H1 (cell line): ENCODE results near the gene DIPK1C. TPM values are rescaled to one million over a fixed set of nuclear protein-coding genes. Genes with fewer than 3 reads are reported as not detected.
A peak's percentile ranks its signal among the peaks of the same experiment; 100 is the strongest.

ENCODE experiments used
- CTCF ChIA-PET: fragments of 300-600 bp; sonication (Branson Sonifier 250); formaldehyde crosslinking; loops from one replicate; lab custom pipeline; 2021; ENCODE audit not compliant: partially characterized antibody; lab: Charles Lee
- POLR2A ChIA-PET: fragments of 300-600 bp; sonication (Branson Sonifier 250); formaldehyde crosslinking; loops from one replicate; lab custom pipeline; 2021; ENCODE audit warnings: inconsistent platforms; ENCODE audit not compliant: partially characterized antibody; lab: Charles Lee
- DNase-seq, 2 experiments: peaks; one replicate each; pipeline versions ENCODE4 v3.0.0 to v3.0.0-alpha.2; 2010 to 2022; ENCODE audit warnings: low spot score in 2 of 2, low read depth in 1 of 2, mixed read lengths in 1 of 2
- FAIRE-seq: peaks from 2 replicates; lab custom pipeline; 2011; peaks lifted over from hg19 to GRCh38; lab: Jason Lieb, UNC
- H2AFZ ChIP-seq: 2 replicates; pipeline ENCODE4 v1.8.1; 2012; ENCODE audit warnings: low read length, inconsistent platforms
- H2AK5ac ChIP-seq: 2 replicates; pipeline ENCODE4 v1.6.1; 2013; ENCODE audit warnings: low read depth, low read length
- H2BK120ac ChIP-seq: replicated peaks from 2 replicates; pipeline ENCODE3; 2013; ENCODE audit warnings: low read depth, low read length, inconsistent platforms
- H2BK12ac ChIP-seq: 2 replicates; pipeline ENCODE4 v1.6.1; 2013; ENCODE audit warnings: low read depth, low read length
- H2BK15ac ChIP-seq: 2 replicates; pipeline ENCODE4 v1.6.1; 2013; ENCODE audit warnings: low read length
- H2BK20ac ChIP-seq: 2 replicates; pipeline ENCODE4 v1.6.1; 2013; ENCODE audit warnings: low read length
- H2BK5ac ChIP-seq: 2 replicates; pipeline ENCODE4 v1.6.1; 2013; ENCODE audit warnings: low read depth, low read length
- H3K14ac ChIP-seq: 2 replicates; pipeline ENCODE4 v1.6.1; 2013; ENCODE audit warnings: inconsistent platforms; ENCODE audit not compliant: insufficient read length
- H3K18ac ChIP-seq: 2 replicates; pipeline ENCODE4 v1.6.1; 2013; ENCODE audit warnings: low read length; ENCODE audit errors: extremely low read depth
- H3K23ac ChIP-seq: 2 replicates; pipeline ENCODE4 v1.6.1; 2013; ENCODE audit warnings: inconsistent platforms; ENCODE audit not compliant: insufficient read length
- H3K23me2 ChIP-seq: 2 replicates; pipeline ENCODE4 v1.6.1; 2013; ENCODE audit warnings: low read depth, low read length
- H3K27ac ChIP-seq: 2 replicates; pipeline ENCODE4 v1.6.1; 2011; ENCODE audit warnings: low read depth, low read length, inconsistent platforms
- H3K27me3 ChIP-seq, 4 experiments: replicated peaks in 1 of 4; 1 replicate in 1 of 4; 2 replicates in 3 of 4; pipeline versions ENCODE4 v1.6.1 to v1.8.1; 2011 to 2013; ENCODE audit warnings: low read length in 3 of 4, mild to moderate bottlenecking in 3 of 4, inconsistent platforms in 2 of 4, mixed read lengths in 2 of 4, moderate library complexity in 1 of 4; ENCODE audit not compliant: control insufficient read depth in 3 of 4, insufficient read depth in 3 of 4; ENCODE audit errors: extremely low read depth in 1 of 4
- H3K36me3 ChIP-seq, 4 experiments: 2 replicates each; pipeline versions ENCODE4 v1.6.1 to v1.8.1; 2011 to 2013; ENCODE audit warnings: mild to moderate bottlenecking in 4 of 4, low read length in 3 of 4, moderate library complexity in 2 of 4, control low read depth in 1 of 4, inconsistent platforms in 1 of 4; ENCODE audit not compliant: insufficient read depth in 4 of 4, control insufficient read depth in 2 of 4
- H3K4ac ChIP-seq: replicated peaks from 2 replicates; pipeline ENCODE3; 2013; ENCODE audit warnings: low read length, low read depth, mixed read lengths, inconsistent platforms; ENCODE audit not compliant: insufficient read length
- H3K4me1 ChIP-seq, 4 experiments: replicated peaks in 1 of 4; 1 replicate in 1 of 4; 2 replicates in 3 of 4; pipeline versions ENCODE4 v1.6.1 to v1.8.1; 2011 to 2013; ENCODE audit warnings: low read length in 3 of 4, inconsistent platforms in 2 of 4, mixed read lengths in 1 of 4; ENCODE audit not compliant: insufficient read depth in 4 of 4, control insufficient read depth in 3 of 4
- H3K4me2 ChIP-seq, 2 experiments: 2 replicates each; pipeline versions ENCODE4 v1.6.1 to v1.8.1; 2011 to 2013; ENCODE audit warnings: low read depth in 2 of 2, low read length in 2 of 2, control low read depth in 1 of 2, inconsistent platforms in 1 of 2, mild to moderate bottlenecking in 1 of 2; ENCODE audit not compliant: insufficient read depth in 1 of 2
- H3K4me3 ChIP-seq, 4 experiments: fragments of 200-600, 300-600 bp in 1 of 4; sonication (generic), shearing (Covaris generic), sonication (Bioruptor Twin) in 1 of 4; 2 replicates each; pipeline versions ENCODE4 v1.5.1 to v1.8.1; 2011 to 2016; ENCODE audit warnings: low read length in 4 of 4, low read depth in 3 of 4, control low read depth in 2 of 4, inconsistent platforms in 2 of 4, mild to moderate bottlenecking in 2 of 4, mixed read lengths in 1 of 4, moderate library complexity in 1 of 4; ENCODE audit not compliant: insufficient read depth in 2 of 4; ENCODE audit errors: extremely low read depth in 1 of 4
- H3K56ac ChIP-seq: replicated peaks from 2 replicates; pipeline ENCODE3; 2013; ENCODE audit warnings: low read depth, mild to moderate bottlenecking, mixed read lengths, low read length, inconsistent platforms; ENCODE audit not compliant: insufficient read length
- H3K79me1 ChIP-seq: 2 replicates; pipeline ENCODE4 v1.6.1; 2013; ENCODE audit warnings: low read depth, low read length, control low read depth
- H3K79me2 ChIP-seq, 2 experiments: 2 replicates each; pipeline versions ENCODE4 v1.6.1 to v1.8.1; 2012 to 2013; ENCODE audit warnings: low read length in 2 of 2, mild to moderate bottlenecking in 2 of 2, inconsistent platforms in 1 of 2; ENCODE audit not compliant: insufficient read depth in 2 of 2, control insufficient read depth in 1 of 2
- H3K9ac ChIP-seq, 4 experiments: replicated peaks in 1 of 4; 1 replicate in 1 of 4; 2 replicates in 3 of 4; pipeline versions ENCODE4 v1.6.1 to v1.8.1; 2011 to 2013; ENCODE audit warnings: low read depth in 3 of 4, low read length in 3 of 4, control low read depth in 2 of 4, mild to moderate bottlenecking in 2 of 4, moderate library complexity in 2 of 4, inconsistent platforms in 1 of 4; ENCODE audit errors: extremely low read depth in 1 of 4
- H3K9me3 ChIP-seq, 2 experiments: 2 replicates each; pipeline versions ENCODE4 v1.6.1 to v1.8.1; 2012 to 2013; ENCODE audit warnings: mild to moderate bottlenecking in 2 of 2, moderate library complexity in 2 of 2, control low read depth in 1 of 2, inconsistent platforms in 1 of 2, low read depth in 1 of 2, low read length in 1 of 2, mixed read lengths in 1 of 2; ENCODE audit not compliant: insufficient read depth in 2 of 2
- H4K20me1 ChIP-seq, 2 experiments: replicated peaks in 1 of 2; 2 replicates each; pipeline versions ENCODE3 to v1.8.1; 2011 to 2013; ENCODE audit warnings: inconsistent platforms in 2 of 2, low read length in 2 of 2, mild to moderate bottlenecking in 1 of 2; ENCODE audit not compliant: insufficient read depth in 2 of 2, control insufficient read depth in 1 of 2
- H4K5ac ChIP-seq: 2 replicates; pipeline ENCODE4 v1.6.1; 2013; ENCODE audit warnings: low read length, low read depth, mixed read lengths, inconsistent platforms; ENCODE audit not compliant: insufficient read length
- H4K8ac ChIP-seq: 2 replicates; pipeline ENCODE4 v1.8.0; 2013; ENCODE audit warnings: mild to moderate bottlenecking, moderate library complexity, low read length, inconsistent platforms; ENCODE audit not compliant: insufficient read depth; ENCODE audit errors: extremely low read depth
- H4K91ac ChIP-seq: replicated peaks from 2 replicates; pipeline ENCODE3; 2013; ENCODE audit warnings: low read length, mixed read lengths, inconsistent platforms; ENCODE audit not compliant: insufficient read length
- ATF3 ChIP-seq: IDR thresholded peaks from 2 replicates; pipeline ENCODE4 v1.6.1; 2011; ENCODE audit warnings: low read depth, mild to moderate bottlenecking, low read length; ENCODE audit not compliant: insufficient read depth
- BRCA1 ChIP-seq: IDR thresholded peaks from 2 replicates; pipeline ENCODE4 v1.6.1; 2012; ENCODE audit warnings: low read depth, low read length, improper control_type of control experiment
- CHD1 ChIP-seq: IDR thresholded peaks from 2 replicates; pipeline ENCODE4 v1.6.1; 2012; ENCODE audit warnings: low read depth, low read length, improper control_type of control experiment
- CHD2 ChIP-seq: IDR thresholded peaks from 2 replicates; pipeline ENCODE4 v1.6.1; 2012; ENCODE audit warnings: low read length, improper control_type of control experiment
- JUN ChIP-seq: IDR thresholded peaks from 2 replicates; pipeline ENCODE4 v1.6.1; 2011; ENCODE audit warnings: low read depth, mild to moderate bottlenecking, improper control_type of control experiment, low read length
- MAFK ChIP-seq: IDR thresholded peaks from 2 replicates; pipeline ENCODE4 v1.6.1; 2012; ENCODE audit warnings: low read depth, mild to moderate bottlenecking, improper control_type of control experiment, low read length
- NRF1 ChIP-seq: IDR thresholded peaks from 2 replicates; pipeline ENCODE4 v1.6.1; 2011; ENCODE audit warnings: mild to moderate bottlenecking, low read depth, low read length, improper control_type of control experiment
- PHF8 ChIP-seq: fragments of 200-600 bp; sonication (generic); conservative IDR thresholded peaks from 2 replicates; pipeline ENCODE4 v1.7.1; 2012; ENCODE audit warnings: low read depth, mild to moderate bottlenecking, inconsistent platforms, low read length, moderate library complexity
- SIRT6 ChIP-seq: IDR thresholded peaks from one replicate; pipeline ENCODE4 v1.7.1; 2012; ENCODE audit warnings: low read length, inconsistent platforms
- TAF7 ChIP-seq: optimal IDR thresholded peaks from 2 replicates; pipeline ENCODE3; 2011; ENCODE audit warnings: low read depth, mild to moderate bottlenecking, inconsistent platforms, low read length, moderate library complexity, borderline replicate concordance
- YY1 ChIP-seq: IDR thresholded peaks from 2 replicates; pipeline ENCODE4 v1.6.1; 2011; ENCODE audit warnings: low read depth, mild to moderate bottlenecking, low read length
- WGBS, 2 experiments: shearing (Covaris generic) in 1 of 2; methylation state at CpG; one replicate each; pipeline versions ENCODE4 v1.1.6 to v1.1.7; 2013 to 2015; ENCODE audit warnings: low lambda C conversion rate in 2 of 2, mixed read lengths in 2 of 2, inconsistent platforms in 1 of 2, low coverage in 1 of 2, missing lambda C conversion rate in 1 of 2; ENCODE audit not compliant: insufficient replicate concordance in 2 of 2, insufficient coverage in 1 of 2, insufficient read length in 1 of 2; ENCODE audit errors: extremely low coverage in 1 of 2, missing lambda C conversion rate in 1 of 2; 5-methylcytosine and 5-hydroxymethylcytosine counted together
- long read RNA-seq, 2 experiments: library from RNA in 1 of 2; library from capped mRNA in 1 of 2; stranded (forward); transcript quantifications; one replicate each; pipeline ENCODE4 v2.0.0, GENCODE V29; 2021; ENCODE audit warnings: inconsistent platforms in 1 of 2
- polyA minus RNA-seq, 3 experiments: library from RNA; depleted of rRNA, polyadenylated mRNA; stranded (reverse); fragments of >200 nt; gene quantifications; 1 replicate in 2 of 3; 2 replicates in 1 of 3; pipeline ENCODE4 v1.2.3, GENCODE V29; 2011
- polyA plus RNA-seq, 7 experiments: library from polyadenylated mRNA; depleted of rRNA in 3 of 7; stranded (reverse) in 5 of 7; unstranded in 2 of 7; fragments of >200 nt in 5 of 7; fragments of 200-250 nt in 2 of 7; gene quantifications; 1 replicate in 5 of 7; 2 replicates in 1 of 7; 4 replicates in 1 of 7; pipeline versions ENCODE4 v1.2.1 to v1.2.3, GENCODE V29; 2011 to 2013; ENCODE audit warnings: missing spikeins in 2 of 7, mixed read lengths in 2 of 7
- total RNA-seq: library from RNA; stranded (reverse); fragmentation: NEBNext Ultra II Directional; extraction: Animal tissue kit (Norgen Biotek cat#: 25700); gene quantifications from 2 replicates; pipeline ENCODE4 v1.2.1, GENCODE V29; 2021

DIPK1C gene
- total RNA-seq, result not detected in 2 replicates
- 0.08 TPM in 1 of 2 replicates, not detected in the other for polyA plus RNA-seq (2011; rRNA removed)
- not detected for polyA plus RNA-seq (2011; cell fraction: cytosol; rRNA removed)
- polyA plus RNA-seq (2011; cell fraction: nucleus; rRNA removed), result not detected
- polyA plus RNA-seq (2012, experiment 1 of 2), result 0.13 TPM in 1 of 4 replicates, not detected in the others
- not detected for polyA plus RNA-seq (2012, experiment 2 of 2)
- not detected for polyA plus RNA-seq (2013, experiment 1 of 2)
- not detected for polyA plus RNA-seq (2013, experiment 2 of 2)
- not detected in 2 replicates for polyA minus RNA-seq (2011; rRNA and poly(A)+ RNA removed)
- polyA minus RNA-seq (2011; cell fraction: cytosol; rRNA and poly(A)+ RNA removed), result not detected
- polyA minus RNA-seq (2011; cell fraction: nucleus; rRNA and poly(A)+ RNA removed), result not detected
- long read RNA-seq, experiment 1, result 0 reads
- long read RNA-seq, experiment 2, result 0 reads

GRCh38 chr18:74457043-74457724, at the start of gene DIPK1C:
Gene DIPK1C, minus strand, starts transcription at chr18:74457308. Its CDS starts 49 bp downstream, at chr18:74457259.
- H2AK5ac ChIP-seq, result no peak within 1 kb of the TSS
- no peak within 1 kb of the TSS for H4K5ac ChIP-seq
- no peak within 1 kb of the TSS for H4K91ac ChIP-seq
- no peak within 1 kb of the TSS for H2BK120ac ChIP-seq
- no peak for TF ChIP-seq CHD2
- TF ChIP-seq YY1, result no peak
- TF ChIP-seq CHD1, result no peak
- no peak for TF ChIP-seq JUN
- no peak for TF ChIP-seq ATF3
- no peak for TF ChIP-seq TAF7
- TF ChIP-seq MAFK, result no peak
- no peak for TF ChIP-seq SIRT6
- no peak for TF ChIP-seq NRF1
- TF ChIP-seq BRCA1, result no peak
- no peak for TF ChIP-seq PHF8
- H3K56ac ChIP-seq, result no peak within 1 kb of the TSS
- no peak within 1 kb of the TSS for H2BK15ac ChIP-seq
- no CpG with 5 or more reads among the region's 76 CpGs for WGBS, 2 experiments
- peaks cover 0 to 7% (median 1%) of the 10 kb centered on the region in 4 experiments; a peak in 4 of 7 replicates for H3K4me1 ChIP-seq
- no peak within 1 kb of the TSS for H3K27ac ChIP-seq
- H3K4me2 ChIP-seq, result peak within 1 kb of the TSS; percentile 78 to 95
- no peak within 1 kb of the TSS for H2BK5ac ChIP-seq
- no peak within 1 kb of the TSS for H3K23ac ChIP-seq
- no peak within 1 kb of the TSS for H3K4ac ChIP-seq
- no peak within 1 kb of the TSS for H4K8ac ChIP-seq
- H3K9ac ChIP-seq, result no peak within 1 kb of the TSS
- H2AFZ ChIP-seq, result peak within 1 kb of the TSS; percentile 60; the same call in 1 of the 2 replicates
- no peak within 1 kb of the TSS for H3K14ac ChIP-seq
- no peaks in the 10 kb centered on the region for H3K79me1 ChIP-seq
- no peak within 1 kb of the TSS for H2BK12ac ChIP-seq
- no peaks in the 10 kb centered on the region for H3K9me3 ChIP-seq
- ChIA-PET POLR2A (interaction anchor here (1.5 kb wide), 1 partner anchor 10 kb away, joined by 6 read pairs; no protein-coding TSS in a partner anchor), CTCF (interaction anchor here (0.8 to 1.5 kb wide), 2 partner anchors 36 to 66 kb away, joined by 3 read pairs; no protein-coding TSS in a partner anchor)
- DNase-seq (no peak), FAIRE-seq (no peak)
- H3K23me2 ChIP-seq, result peaks cover 7% of the 10 kb centered on the region; the same call in 1 of the 2 replicates
- H3K27me3 ChIP-seq, result peaks cover 23 to 45% (median 34%) of the 10 kb centered on the region in 4 experiments
- peak within 1 kb of the TSS; percentile 34 to 78 (median 60) for H3K4me3 ChIP-seq
- no peaks in the 10 kb centered on the region; a peak in 1 of 8 replicates for H3K36me3 ChIP-seq
- no peaks in the 10 kb centered on the region for H4K20me1 ChIP-seq
- H3K79me2 ChIP-seq, result no peaks in the 10 kb centered on the region
- no peak within 1 kb of the TSS for H3K18ac ChIP-seq
- H2BK20ac ChIP-seq, result no peak within 1 kb of the TSS
